Measurements from ENCODE around the gene PYGO2.

The PYGO2 gene

DNA sequence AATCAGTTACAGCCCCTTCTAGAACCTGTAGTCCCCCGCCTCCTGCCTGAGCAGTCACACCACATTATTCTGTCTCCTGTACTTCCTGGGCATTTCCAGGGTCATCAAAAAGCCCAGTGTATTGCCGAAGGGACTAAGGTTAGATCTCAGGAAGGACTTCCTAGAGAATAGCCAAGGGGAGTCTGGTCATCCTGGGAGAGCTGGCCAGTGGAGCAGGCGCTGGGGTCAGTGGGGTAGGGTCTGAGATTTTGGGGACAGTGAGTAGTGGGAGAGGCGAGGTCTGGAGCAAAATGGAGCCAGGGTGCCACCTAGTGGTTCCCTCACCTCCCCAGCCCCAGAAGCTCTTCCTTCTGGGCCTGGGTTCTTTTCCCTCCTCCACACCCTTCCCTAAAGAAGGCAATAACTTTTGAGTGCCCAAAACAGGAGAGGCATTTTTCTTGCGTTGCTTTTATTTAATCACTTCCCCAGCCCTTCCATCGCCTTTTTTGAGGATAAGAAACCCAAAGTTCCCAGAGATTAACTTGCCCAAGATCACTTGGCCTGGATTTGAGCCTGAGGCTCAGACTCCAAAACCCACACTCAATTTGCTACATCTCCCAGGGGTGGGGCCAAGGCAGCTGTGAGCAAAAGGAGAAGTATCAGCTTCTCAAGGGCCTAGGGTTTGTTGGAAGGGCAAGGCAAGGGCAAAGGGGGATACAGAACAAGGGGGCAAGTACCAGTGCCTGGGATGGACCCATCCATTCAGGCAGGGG lies 17.8 kb downstream of the PYGO2 start:
- peak; percentile 38 for DNase-seq (ENCODE audit: low spot score)

DNA sequence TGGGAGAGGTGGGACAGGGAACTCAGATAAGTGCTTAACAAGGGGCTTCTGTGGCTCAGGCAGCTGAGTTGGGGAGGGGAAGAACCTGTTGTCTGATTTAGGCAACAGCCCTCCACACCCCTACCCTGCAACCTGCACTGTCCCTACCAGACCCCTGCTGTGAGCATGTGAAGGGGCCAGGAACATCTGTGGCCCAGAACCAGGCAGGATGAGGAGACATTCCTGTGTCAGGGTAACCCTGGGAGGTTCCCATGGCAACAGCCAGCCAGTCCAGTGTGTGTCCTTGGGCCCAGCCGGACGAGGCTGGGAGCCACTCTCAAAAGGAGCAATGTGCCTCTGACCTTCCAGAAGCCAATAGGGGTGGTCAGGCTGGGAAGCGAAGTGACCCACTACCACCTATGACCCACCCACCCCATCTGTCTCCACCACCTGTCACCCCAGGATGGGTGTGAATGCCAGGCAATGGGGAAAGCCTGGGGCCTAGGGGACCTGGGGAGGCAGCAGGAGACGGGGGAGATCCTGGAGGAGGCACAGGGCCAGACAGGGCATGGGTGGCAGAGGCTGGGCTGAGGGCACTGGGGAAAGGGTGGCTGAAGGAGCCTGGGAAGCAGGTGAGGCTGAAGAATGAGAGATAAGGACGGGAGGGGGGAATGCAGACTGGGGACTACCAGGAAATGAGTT lies 20.1 kb downstream of the PYGO2 start:
- DNase-seq (ENCODE audit: low spot score): no peak

DNA sequence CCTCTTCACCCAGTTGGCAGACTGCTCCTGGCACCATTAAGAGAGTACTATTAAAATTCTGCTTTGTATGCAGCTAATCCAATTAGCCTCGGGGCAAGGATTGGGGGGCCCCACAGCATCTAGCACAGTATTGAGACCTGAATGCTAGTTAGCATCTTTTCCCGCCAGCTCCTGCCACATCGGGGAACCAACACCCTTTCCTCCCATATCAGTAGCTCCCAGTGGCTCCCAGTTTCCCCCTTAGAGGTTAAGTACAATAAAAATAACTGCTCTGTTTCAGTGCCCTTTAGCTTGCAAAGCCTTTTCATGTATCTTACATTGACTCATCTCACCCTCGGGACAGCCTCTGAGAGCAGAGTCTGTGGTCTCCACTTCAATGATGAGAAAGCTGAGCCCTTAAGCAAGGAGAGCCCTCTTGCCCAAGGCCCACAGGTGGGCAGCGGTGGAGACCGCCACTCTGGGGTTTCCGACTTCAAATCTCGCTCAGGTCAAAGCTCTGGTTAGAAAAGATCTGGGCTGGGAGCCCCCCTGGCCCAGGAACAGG lies 20.9 kb downstream of the PYGO2 start:
- DNase-seq (ENCODE audit: low spot score): no peak

DNA sequence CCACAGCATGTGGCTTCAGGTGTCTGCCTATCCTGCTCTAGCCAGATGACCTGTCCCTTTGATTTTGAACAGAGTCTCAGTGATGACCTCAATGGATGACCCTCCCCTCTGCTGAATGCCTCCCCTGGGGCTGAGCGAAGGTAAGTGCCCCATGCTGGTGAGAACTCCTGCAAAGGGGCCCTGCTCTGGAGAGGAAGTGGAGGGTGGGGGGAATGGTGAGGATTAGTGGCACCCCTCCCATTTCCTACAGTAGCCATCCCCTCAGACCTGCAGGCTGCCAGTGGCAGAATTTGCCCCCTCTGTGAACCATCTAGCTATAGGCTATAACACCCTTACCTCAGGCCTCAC lies 21.4 kb downstream of the PYGO2 start:
- no peak for DNase-seq (ENCODE audit: low spot score)

GRCh38 chr1:154938604-154939399 lies 22.8 kb downstream of the PYGO2 start:
- no peak for DNase-seq (ENCODE audit: low spot score)

GRCh38 chr1:154937988-154938386 lies 23.6 kb downstream of the PYGO2 start:
- DNase-seq (ENCODE audit: low spot score): no peak

DNA sequence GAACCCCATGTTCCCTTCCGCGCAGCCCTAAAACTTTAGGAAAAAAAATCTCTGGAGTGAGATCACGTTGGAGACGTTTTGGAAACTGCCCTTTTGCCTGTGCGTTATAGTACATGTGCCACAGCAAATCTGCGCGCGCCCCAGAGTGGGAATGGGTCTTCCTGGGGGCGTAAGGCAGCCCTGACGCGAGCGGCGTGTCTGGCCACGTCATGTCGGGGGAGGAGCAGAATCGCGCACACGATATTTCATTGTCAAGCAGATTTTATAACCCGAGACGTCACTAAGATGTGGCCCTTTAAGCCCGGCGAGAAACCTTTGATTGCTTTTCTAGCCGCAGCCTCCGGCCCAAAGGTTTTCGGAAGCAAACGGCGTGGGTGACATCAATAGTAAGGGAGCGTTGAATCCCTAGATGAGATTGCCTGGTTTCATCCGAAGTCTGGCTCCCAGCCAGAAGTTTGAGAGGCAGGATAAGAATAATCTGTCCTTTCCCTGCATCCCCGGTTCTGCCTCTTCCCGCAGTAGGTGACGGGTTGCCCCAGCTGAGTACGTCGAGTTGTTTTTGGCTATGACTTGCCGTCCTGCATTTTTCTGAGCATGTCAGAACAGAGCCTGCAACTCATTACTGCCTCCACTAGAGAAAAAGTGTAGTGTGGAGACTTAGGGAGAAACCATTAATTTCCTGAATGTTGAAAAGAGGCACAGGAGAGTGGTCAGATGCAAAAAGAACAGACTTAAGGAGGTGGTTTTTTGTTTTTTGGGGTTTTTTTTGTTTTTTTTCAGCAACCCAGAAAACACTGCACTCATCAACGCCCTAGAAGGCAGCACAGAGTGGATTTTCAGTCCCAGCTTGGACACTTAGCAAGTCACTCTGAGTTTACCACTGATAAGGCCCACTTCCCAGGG lies 24.2 kb downstream of the PYGO2 start:
- DNase-seq (ENCODE audit: low spot score): peak; percentile 90

DNA sequence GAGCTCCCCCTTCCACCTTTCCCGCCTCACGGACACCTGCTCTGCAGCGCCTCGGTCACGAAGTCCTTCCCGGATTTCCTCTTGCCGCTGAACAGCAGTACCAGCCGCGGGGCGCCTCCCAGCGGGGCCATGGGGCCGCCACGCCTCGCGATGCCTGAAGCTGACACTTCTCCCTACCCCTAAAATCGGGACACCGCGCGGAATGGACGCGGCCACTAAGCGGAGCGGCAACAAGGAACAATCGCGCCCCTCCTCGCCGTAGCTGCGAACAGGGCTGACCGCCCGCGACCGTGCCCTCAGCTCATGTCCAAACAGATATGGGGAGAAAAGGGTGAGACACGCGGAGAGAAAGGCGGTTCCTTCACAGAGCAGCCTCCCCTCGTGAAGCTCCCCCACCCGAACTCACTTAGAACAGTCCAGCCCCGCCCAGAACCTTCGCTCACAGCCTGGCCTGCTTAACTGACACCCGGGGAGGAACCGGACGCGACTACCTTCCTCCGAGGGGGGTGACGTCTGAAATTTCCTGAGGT lies 25.0 kb downstream of the PYGO2 start, which contains the start of gene PMVK:
Gene PMVK (minus strand): TSS at position 165 of the 530 bp plus-strand sequence. CDS start 34 bp downstream, at position 131.
- peak; percentile 95 for DNase-seq (ENCODE audit: low spot score)

DNA sequence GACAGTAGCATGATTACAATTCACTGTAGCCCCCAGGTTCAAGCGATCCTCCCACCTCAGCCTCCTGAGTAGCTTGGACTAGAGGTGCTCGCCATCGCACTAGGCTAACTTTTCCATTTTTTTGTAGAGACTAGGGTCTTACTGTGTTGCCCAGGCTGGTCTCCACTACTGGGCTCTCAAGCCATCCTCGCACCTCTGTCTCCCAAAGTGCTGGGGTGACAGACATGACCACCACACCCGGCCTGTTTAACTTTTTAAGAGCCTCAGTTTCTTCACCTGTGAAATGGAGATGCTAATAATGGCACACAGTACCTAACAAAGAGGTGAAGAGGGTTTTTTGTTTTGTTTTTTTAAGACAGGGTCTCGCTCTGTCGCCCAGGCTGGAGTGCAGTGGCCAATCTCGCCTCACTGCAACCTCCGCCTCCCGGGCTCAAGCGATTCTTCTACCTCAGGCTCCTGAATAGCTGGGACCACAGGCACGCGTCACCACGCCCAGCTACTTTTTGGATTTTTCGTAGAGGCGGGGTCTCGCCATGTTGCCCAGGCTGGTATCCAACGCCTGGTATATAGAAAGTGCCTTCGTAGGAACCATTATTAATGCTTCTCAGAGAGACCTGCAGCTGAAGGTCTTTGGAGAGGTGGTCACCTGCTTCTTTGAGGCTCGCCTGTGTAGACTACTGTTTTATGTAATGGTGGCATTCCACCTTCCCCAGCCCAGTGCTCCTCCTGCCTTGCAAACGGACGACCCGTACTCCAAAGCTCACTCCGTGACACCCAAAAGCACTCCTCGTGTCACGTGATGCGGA lies 25.6 kb downstream of the PYGO2 start:
- DNase-seq (ENCODE audit: low spot score): no peak

- no peak for DNase-seq (ENCODE audit: low spot score)
Observed at GRCh38 chr1:154934358-154934948, 27.1 kb downstream of the PYGO2 start.

DNA sequence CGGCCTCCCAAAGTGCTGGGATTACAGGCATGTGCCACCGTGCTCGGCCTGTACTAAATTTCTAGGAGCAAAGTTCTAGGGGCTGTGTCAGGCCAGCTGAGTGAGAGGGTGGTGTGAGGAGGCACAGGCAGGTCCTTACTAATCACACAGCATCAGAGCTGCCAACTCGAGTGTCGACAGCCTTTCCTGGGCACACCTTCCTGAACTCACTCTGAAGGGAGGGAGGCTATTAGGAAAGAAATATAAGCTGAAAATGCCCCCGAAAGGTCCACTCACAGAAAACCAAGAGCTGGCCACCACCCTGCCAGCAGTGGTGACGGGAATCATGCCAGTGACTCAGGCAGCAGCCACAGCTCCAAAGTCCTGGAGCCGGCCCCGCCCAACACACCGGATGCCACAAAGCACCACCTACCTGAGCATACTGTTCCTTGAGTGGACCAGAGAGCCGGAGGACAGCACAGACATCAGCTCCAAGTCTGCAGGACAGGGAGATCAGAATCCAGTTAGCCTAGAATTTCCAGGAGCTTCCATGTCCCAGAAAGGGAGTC lies 29.6 kb downstream of the PYGO2 start:
- DNase-seq (ENCODE audit: low spot score): no peak

GRCh38 chr1:154926201-154926600 lies 35.4 kb downstream of the PYGO2 start:
- no peak for DNase-seq (ENCODE audit: low spot score)

GRCh38 chr1:154925335-154926170 lies 36.0 kb downstream of the PYGO2 start:
- no peak for DNase-seq (ENCODE audit: low spot score)

- no peak for DNase-seq (ENCODE audit: low spot score)
Observed at GRCh38 chr1:154923695-154924094, 37.9 kb downstream of the PYGO2 start.

DNA sequence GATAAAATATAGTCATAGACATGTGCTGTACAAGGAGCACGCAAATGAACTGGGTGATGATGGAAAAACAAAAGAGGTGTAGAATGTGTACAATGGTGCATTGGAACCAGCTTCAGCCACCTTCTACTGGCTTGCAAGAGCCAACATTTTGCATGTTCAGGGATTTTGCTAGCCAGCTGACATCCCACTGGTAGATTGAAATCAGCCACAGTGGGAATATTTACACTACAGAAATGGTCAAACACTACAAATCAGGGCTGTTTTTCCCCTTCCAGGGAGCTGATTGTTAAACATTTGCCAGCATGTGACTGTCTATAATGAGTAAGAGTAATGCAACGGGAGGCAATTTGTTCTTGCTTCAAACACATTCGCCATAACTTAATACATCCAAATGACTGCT lies 48.3 kb downstream of the PYGO2 start:
- no peak for DNase-seq (ENCODE audit: low spot score)

DNA sequence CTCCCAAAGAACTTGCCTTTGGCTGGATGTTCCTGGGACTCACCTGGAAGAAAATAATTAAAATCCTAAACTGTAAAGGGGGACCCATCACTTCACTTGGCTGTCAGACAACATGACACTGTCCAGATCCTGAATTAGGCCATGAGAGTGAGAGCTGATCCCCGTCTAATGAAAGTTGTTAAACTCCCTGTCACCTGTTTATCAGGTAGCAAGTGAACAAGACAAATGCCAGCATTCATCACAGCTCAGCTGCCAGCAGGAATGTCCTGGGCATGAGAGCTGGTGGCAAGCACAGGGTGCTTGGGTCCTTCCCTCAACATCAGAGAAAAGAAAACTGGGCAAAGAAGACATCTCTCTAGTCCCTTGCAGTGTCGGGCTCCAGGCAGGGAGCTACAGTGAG lies 48.8 kb downstream of the PYGO2 start:
- DNase-seq (ENCODE audit: low spot score): no peak

DNA sequence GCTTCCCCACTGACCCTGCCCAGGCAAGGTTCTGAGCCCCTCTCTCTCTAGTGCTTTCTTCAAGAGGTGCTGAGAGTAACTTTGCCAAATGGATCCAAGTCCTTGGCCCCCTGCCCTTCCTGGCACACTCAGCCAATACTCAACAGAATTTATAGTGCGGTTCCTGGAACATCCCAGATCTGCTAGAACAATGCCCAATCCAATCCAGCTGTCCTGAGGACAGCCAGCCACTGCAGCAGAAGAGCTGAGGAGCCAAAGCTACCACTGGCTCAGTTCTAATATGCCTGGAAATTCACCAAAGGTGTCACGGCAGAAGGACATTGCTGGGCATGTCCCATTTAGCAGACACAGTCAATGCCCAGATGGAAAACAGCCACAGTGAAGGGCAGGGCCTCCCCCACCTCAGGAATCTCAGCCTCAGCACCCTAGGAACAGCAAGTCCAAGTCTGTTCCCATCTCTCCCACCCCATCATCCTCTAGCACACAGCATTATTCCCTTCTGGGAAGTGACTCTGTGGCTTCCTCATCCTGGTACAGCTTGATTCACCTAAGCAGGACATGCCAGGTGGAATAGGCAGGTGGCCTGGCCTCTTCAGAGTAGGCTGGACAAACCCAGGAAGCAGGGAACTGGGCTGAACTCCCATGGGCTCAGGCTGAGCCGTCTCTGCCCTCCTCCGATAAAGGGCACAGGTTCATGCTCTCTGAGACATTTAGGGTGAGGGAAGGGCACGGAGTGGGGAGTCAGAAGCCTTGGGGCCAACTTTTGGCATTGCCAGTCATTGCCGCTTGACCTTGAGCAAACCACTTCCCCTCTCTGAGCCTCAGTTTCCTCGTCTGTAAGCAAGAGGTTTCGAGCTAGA lies 49.7 kb downstream of the PYGO2 start:
- no peak for DNase-seq (ENCODE audit: low spot score)

DNA sequence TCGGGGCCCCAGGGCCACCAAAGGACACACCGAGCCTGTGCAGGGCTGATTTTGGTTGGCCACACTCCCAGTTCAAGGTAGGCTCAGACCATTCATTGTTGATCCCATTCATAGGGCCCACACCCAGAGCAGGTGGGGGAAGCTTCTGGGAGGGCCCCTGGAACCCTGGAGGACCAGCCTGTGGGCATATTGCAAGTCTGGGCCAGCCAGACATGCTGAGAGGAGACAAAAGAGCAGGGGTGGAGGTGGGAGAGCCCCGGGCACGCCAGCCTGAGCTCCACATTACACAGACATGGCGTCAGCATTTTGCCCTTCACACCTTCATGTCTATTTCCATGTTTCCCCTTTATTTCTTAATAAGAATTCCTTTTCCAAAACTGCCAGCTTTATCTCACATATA lies 50.7 kb downstream of the PYGO2 start:
- DNase-seq (ENCODE audit: low spot score): no peak

All from CD4-positive, alpha-beta T cell treated with Interleukin-6 at 100 ng/mL for 8 hours (primary cell).